Body of pancreas (tissue), 4 donors: ENCODE results near the gene PTEN. TPM values are rescaled to one million over a fixed set of nuclear protein-coding genes. Genes with fewer than 3 reads are reported as not detected.

Source experiments
- ATAC-seq: fragments of 150-250 bp; one replicate; pipeline ENCODE4 v1.9.1; 2016
- DNase-seq, 4 donors: peaks; one replicate each; pipeline ENCODE4 v3.0.0-alpha.2; 2019
- H3K27ac ChIP-seq, 4 donors: fragments of 200-600 bp; sonication (generic); 1 replicate in 3 of 4; 2 replicates in 1 of 4; pipeline versions ENCODE4 v1.5.1 to v1.6.1; 2016 to 2019; ENCODE audit warnings: mild to moderate bottlenecking in 1 of 4, mixed read lengths in 1 of 4, moderate library complexity in 1 of 4
- H3K27me3 ChIP-seq, 2 donors: fragments of 200-600 bp; sonication (generic); one replicate each; pipeline ENCODE4 v1.6.0; 2016; ENCODE audit warnings: mild to moderate bottlenecking in 1 of 2
- H3K36me3 ChIP-seq, 2 donors: fragments of 200-600 bp; sonication (generic); replicated peaks in 1 of 2; 2 replicates each; pipeline ENCODE4 v1.5.1; 2016; ENCODE audit warnings: low read depth in 2 of 2; ENCODE audit not compliant: insufficient read depth in 1 of 2
- H3K4me1 ChIP-seq: fragments of 200-600 bp; sonication (generic); one replicate; pipeline ENCODE4 v1.6.0; 2016
- H3K4me3 ChIP-seq, 2 donors: fragments of 200-600 bp; sonication (generic); 1 replicate in 1 of 2; 2 replicates in 1 of 2; pipeline ENCODE4 v1.5.1; 2016 to 2019
- H3K9me3 ChIP-seq, 3 donors: fragments of 200-600 bp; sonication (generic); 1 replicate in 2 of 3; 2 replicates in 1 of 3; pipeline ENCODE4 v1.5.1; 2016
- CTCF ChIP-seq, 7 experiments: fragments of 450-650 bp in 4 of 7; fragments of 200-600 bp in 3 of 7; sonication (generic) in 3 of 7; IDR thresholded peaks; one replicate each; pipeline ENCODE4 v1.5.1; 2016 to 2019; ENCODE audit warnings: antibody characterized with exemption in 7 of 7
- POLR2A ChIP-seq, 3 donors: fragments of 450-650 bp; IDR thresholded peaks; one replicate each; pipeline ENCODE4 v1.6.1; 2016; ENCODE audit warnings: antibody characterized with exemption in 3 of 3, mild to moderate bottlenecking in 2 of 3
- WGBS, 2 donors: methylation state at CpG; one replicate each; pipeline ENCODE4 v1.1.5; 2017; 5-methylcytosine and 5-hydroxymethylcytosine counted together
- intact Hi-C: fragments of 100-400 bp; cut with DNase I; formaldehyde crosslinking; loops from one replicate; pipeline ENCODE4 v1.15.1; 2023
- total RNA-seq, 2 donors: library from RNA; depleted of rRNA; stranded (reverse); fragments of >200 nt; gene quantifications; one replicate each; pipeline ENCODE4 v1.1.0, GENCODE V29; 2016

Gene PTEN
- total RNA-seq, 2 donors from 2014 or later = 105 to 227 TPM

GRCh38 chr10:87974130-87974529 lies 110.7 kb downstream of the PTEN start:
- no peak overlapping the region for H3K4me3 ChIP-seq
- 78 to 89% methylated on average over 3 of the region's 3 CpGs for WGBS, 2 donors
- ATAC-seq (no peak), DNase-seq (no peak)
- no peaks in the 10 kb centered on the region for H3K36me3 ChIP-seq
- H3K4me1 ChIP-seq = peaks cover 14% of the 10 kb centered on the region
- TF ChIP-seq POLR2A (IDR thresholded peaks at IDR 0.05) (no peak), CTCF (IDR thresholded peaks at IDR 0.05) (no peak)
- H3K27ac ChIP-seq = no peak overlapping the region
- intact Hi-C loops = no loop called here
- H3K9me3 ChIP-seq = no peaks in the 10 kb centered on the region
- H3K27me3 ChIP-seq = no peaks in the 10 kb centered on the region

- no peak overlapping the region for H3K27ac ChIP-seq
- H3K9me3 ChIP-seq = no peaks in the 10 kb centered on the region
- ATAC-seq (no peak), DNase-seq (no peak)
- H3K27me3 ChIP-seq = no peaks in the 10 kb centered on the region
- H3K36me3 ChIP-seq = no peaks in the 10 kb centered on the region
- H3K4me1 ChIP-seq = peaks cover 11% of the 10 kb centered on the region
- intact Hi-C loops = no loop called here
- WGBS, 2 donors = 82 to 97% methylated on average over 1 of the region's 1 CpG
- no peak overlapping the region for H3K4me3 ChIP-seq
- TF ChIP-seq CTCF (IDR thresholded peaks at IDR 0.05) = no peak
- TF ChIP-seq POLR2A (IDR thresholded peaks at IDR 0.05) = no peak
Measured at GRCh38 chr10:87974769-87975168, 111.3 kb downstream of the PTEN start.

GRCh38 chr10:87976101-87976743 lies 112.8 kb downstream of the PTEN start:
- H3K27me3 ChIP-seq = no peaks in the 10 kb centered on the region
- no peak overlapping the region for H3K4me3 ChIP-seq
- no peak overlapping the region for H3K27ac ChIP-seq
- ATAC-seq = no peak
- no peaks in the 10 kb centered on the region for H3K9me3 ChIP-seq
- H3K4me1 ChIP-seq = no peaks in the 10 kb centered on the region
- DNase-seq = no peak
- TF ChIP-seq CTCF (IDR thresholded peaks at IDR 0.05) (no peak), POLR2A (IDR thresholded peaks at IDR 0.05) (no peak)
- WGBS, 2 donors = 54 to 62% methylated on average over 4 of the region's 4 CpGs
- no peaks in the 10 kb centered on the region for H3K36me3 ChIP-seq
- intact Hi-C loops = no loop called here

- no peaks in the 10 kb centered on the region for H3K27me3 ChIP-seq
- H3K4me3 ChIP-seq = no peak overlapping the region
- 86 to 90% methylated on average over 2 of the region's 2 CpGs for WGBS, 2 donors
- ATAC-seq (no peak), DNase-seq (no peak)
- no peak overlapping the region for H3K27ac ChIP-seq
- H3K4me1 ChIP-seq = no peaks in the 10 kb centered on the region
- intact Hi-C loops = no loop called here
- no peaks in the 10 kb centered on the region for H3K36me3 ChIP-seq
- TF ChIP-seq POLR2A (IDR thresholded peaks at IDR 0.05) = no peak
- TF ChIP-seq CTCF (IDR thresholded peaks at IDR 0.05) = no peak
- H3K9me3 ChIP-seq = no peaks in the 10 kb centered on the region
Measured at GRCh38 chr10:87978166-87978565, 114.7 kb downstream of the PTEN start.

- TF ChIP-seq CTCF (IDR thresholded peaks at IDR 0.05) = no peak
- no peak for TF ChIP-seq POLR2A (IDR thresholded peaks at IDR 0.05)
- no peak for DNase-seq
- ATAC-seq = no peak
- H3K4me1 ChIP-seq = no peaks in the 10 kb centered on the region
- 85 to 88% methylated on average over 2 of the region's 2 CpGs for WGBS, 2 donors
- no peaks in the 10 kb centered on the region for H3K36me3 ChIP-seq
- intact Hi-C loops = no loop called here
- no peak overlapping the region for H3K27ac ChIP-seq
- no peaks in the 10 kb centered on the region for H3K27me3 ChIP-seq
- H3K4me3 ChIP-seq = no peak overlapping the region
- no peaks in the 10 kb centered on the region for H3K9me3 ChIP-seq
Measured at GRCh38 chr10:87979847-87980246, 116.4 kb downstream of the PTEN start.
